Stimulated activated CD4-positive, alpha-beta T cell treated with anti-CD3 and anti-CD28 coated beads, Interleukin-1b, Interleukin-23, amount 100 ng/mL, for 24 hours (primary cell): ENCODE results near the gene STK40.

Experiments used
- DNase-seq, 4 experiments: peaks; one replicate each; pipeline ENCODE4 v3.0.0-alpha.2; 2020; ENCODE audit warnings: low read depth in 4 of 4, low spot score in 1 of 4

The STK40 gene

GRCh38 chr1:36346741-36347370 is 38.9 kb downstream of the STK40 start:
- DNase-seq: no peak

- DNase-seq: no peak
Measured at GRCh38 chr1:36345353-36345752, 40.4 kb downstream of the STK40 start.

GRCh38 chr1:36344395-36344680 is 41.4 kb downstream of the STK40 start:
- DNase-seq: no peak

- DNase-seq: no peak
Measured at GRCh38 chr1:36343651-36344394, 41.9 kb downstream of the STK40 start.

- peak in 2 of 4 experiments; percentile 36 for DNase-seq
Measured at GRCh38 chr1:36342426-36343185, 43.1 kb downstream of the STK40 start.

- DNase-seq: no peak
Measured at GRCh38 chr1:36341626-36342320, 44.0 kb downstream of the STK40 start.

GRCh38 chr1:36339615-36340014 is 46.1 kb downstream of the STK40 start:
- no peak for DNase-seq

- DNase-seq: no peak
Measured at GRCh38 chr1:36339215-36339614, 46.5 kb downstream of the STK40 start.

GRCh38 chr1:36337830-36338229 is 47.9 kb downstream of the STK40 start:
- no peak for DNase-seq

- no peak for DNase-seq
Measured at GRCh38 chr1:36330940-36331339, 54.8 kb downstream of the STK40 start.

- no peak for DNase-seq
Measured at GRCh38 chr1:36329817-36330216, 55.9 kb downstream of the STK40 start.

- no peak for DNase-seq
Measured at GRCh38 chr1:36328713-36329112, 57.0 kb downstream of the STK40 start.

GRCh38 chr1:36328088-36328480 is 57.6 kb downstream of the STK40 start:
- no peak for DNase-seq

GRCh38 chr1:36327421-36328087 is 58.2 kb downstream of the STK40 start:
- no peak for DNase-seq

GRCh38 chr1:36326499-36326898 is 59.2 kb downstream of the STK40 start:
- DNase-seq: no peak

- DNase-seq: no peak
Measured at GRCh38 chr1:36324353-36324703, 61.4 kb downstream of the STK40 start.

- DNase-seq: no peak
Measured at GRCh38 chr1:36323636-36324352, 61.9 kb downstream of the STK40 start, which contains the start of gene EVA1B. TSS of gene EVA1B (minus strand) at chr1:36323645. CDS start at chr1:36323037, 608 bp downstream.

GRCh38 chr1:36322786-36323635 is 62.7 kb downstream of the STK40 start:
- no peak for DNase-seq

- no peak for DNase-seq
Measured at GRCh38 chr1:36322041-36322785, 63.5 kb downstream of the STK40 start.
